ENCODE results near the gene RHBDL1.

RHBDL1 gene

GRCh38 chr16:723695-724094 is 48.2 kb downstream of the RHBDL1 start:
- no peaks in the 10 kb centered on the region for H3K27me3 ChIP-seq (ENCODE audit: low read length)
- H3K4me3 ChIP-seq (ENCODE audit: insufficient read depth, low read length, poor library complexity, severe bottlenecking) = no peak overlapping the region
- no peak overlapping the region for H3K9ac ChIP-seq (ENCODE audit: low read length)
- H3K9me3 ChIP-seq (ENCODE audit: insufficient read depth, low read length) = no peaks in the 10 kb centered on the region
- H3K79me2 ChIP-seq (ENCODE audit: insufficient read depth, low read length) = no peaks in the 10 kb centered on the region
- H3K36me3 ChIP-seq (ENCODE audit: low read length) = no peaks in the 10 kb centered on the region
- H3K27ac ChIP-seq (ENCODE audit: low read depth, low read length) = peak overlapping the region; percentile 39
- no peaks in the 10 kb centered on the region for H3K9me2 ChIP-seq (replicated peaks; ENCODE audit: insufficient read depth, low read length)
- TF ChIP-seq CTCF (IDR thresholded peaks at IDR 0.05; ENCODE audit: insufficient read depth, low read length, poor library complexity, severe bottlenecking) (no peak), EZH2phosphoT487 (conservative IDR thresholded peaks at IDR 0.05; ENCODE audit: low read length) (no peak)
- peaks cover 14% of the 10 kb centered on the region for H3F3A ChIP-seq (ENCODE audit: insufficient read depth)
- H3K4me2 ChIP-seq (ENCODE audit: low read depth, low read length, poor library complexity, severe bottlenecking) = no peak overlapping the region
- no peak overlapping the region for H2AFZ ChIP-seq (ENCODE audit: low read depth, low read length, severe bottlenecking)
- no peaks in the 10 kb centered on the region; the same call in 1 of the 2 replicates for H4K20me1 ChIP-seq (ENCODE audit: low read depth, low read length)

- H3K4me3 ChIP-seq (ENCODE audit: insufficient read depth, low read length, poor library complexity, severe bottlenecking) = no peak overlapping the region
- TF ChIP-seq EZH2phosphoT487 (conservative IDR thresholded peaks at IDR 0.05; ENCODE audit: low read length) = no peak
- TF ChIP-seq CTCF (IDR thresholded peaks at IDR 0.05; ENCODE audit: insufficient read depth, low read length, poor library complexity, severe bottlenecking) = no peak
- no peaks in the 10 kb centered on the region for H3K9me2 ChIP-seq (replicated peaks; ENCODE audit: insufficient read depth, low read length)
- H3K9ac ChIP-seq (ENCODE audit: low read length) = no peak overlapping the region
- H4K20me1 ChIP-seq (ENCODE audit: low read depth, low read length) = no peaks in the 10 kb centered on the region; the same call in 1 of the 2 replicates
- H3K27ac ChIP-seq (ENCODE audit: low read depth, low read length) = peak overlapping the region; percentile 39
- H3K9me3 ChIP-seq (ENCODE audit: insufficient read depth, low read length) = no peaks in the 10 kb centered on the region
- H2AFZ ChIP-seq (ENCODE audit: low read depth, low read length, severe bottlenecking) = no peak overlapping the region
- no peaks in the 10 kb centered on the region for H3K79me2 ChIP-seq (ENCODE audit: insufficient read depth, low read length)
- peaks cover 18% of the 10 kb centered on the region for H3F3A ChIP-seq (ENCODE audit: insufficient read depth)
- no peaks in the 10 kb centered on the region for H3K36me3 ChIP-seq (ENCODE audit: low read length)
- H3K4me2 ChIP-seq (ENCODE audit: low read depth, low read length, poor library complexity, severe bottlenecking) = no peak overlapping the region
- H3K27me3 ChIP-seq (ENCODE audit: low read length) = no peaks in the 10 kb centered on the region
These were observed 48.9 kb downstream of the RHBDL1 start for GRCh38 chr16:724188-725040.

- Histone ChIP-seq H3K4me2 (ENCODE audit: low read depth, low read length, poor library complexity, severe bottlenecking) (no peak overlapping the region), H3K9ac (ENCODE audit: low read length) (no peak overlapping the region), H3K4me3 (ENCODE audit: insufficient read depth, low read length, poor library complexity, severe bottlenecking) (no peak overlapping the region), H3F3A (ENCODE audit: insufficient read depth) (peaks cover 23% of the 10 kb centered on the region), H3K36me3 (ENCODE audit: low read length) (no peaks in the 10 kb centered on the region), H4K20me1 (ENCODE audit: low read depth, low read length) (no peaks in the 10 kb centered on the region; the same call in 1 of the 2 replicates), H3K79me2 (ENCODE audit: insufficient read depth, low read length) (no peaks in the 10 kb centered on the region), H3K27me3 (ENCODE audit: low read length) (no peaks in the 10 kb centered on the region), H3K9me2 (replicated peaks; ENCODE audit: insufficient read depth, low read length) (no peaks in the 10 kb centered on the region), H2AFZ (ENCODE audit: low read depth, low read length, severe bottlenecking) (no peak overlapping the region), H3K27ac (ENCODE audit: low read depth, low read length) (peak overlapping the region; percentile 39), H3K9me3 (ENCODE audit: insufficient read depth, low read length) (no peaks in the 10 kb centered on the region)
- TF ChIP-seq CTCF (IDR thresholded peaks at IDR 0.05; ENCODE audit: insufficient read depth, low read length, poor library complexity, severe bottlenecking) (no peak), EZH2phosphoT487 (conservative IDR thresholded peaks at IDR 0.05; ENCODE audit: low read length) (no peak)
These were observed 49.5 kb downstream of the RHBDL1 start for GRCh38 chr16:725041-725376.

Data from SU-DHL-6 (cell line).